ENCODE measurements around the gene OSGEP.
A peak's percentile ranks its signal among the peaks of the same experiment; 100 is the strongest.

Gene OSGEP

DNA sequence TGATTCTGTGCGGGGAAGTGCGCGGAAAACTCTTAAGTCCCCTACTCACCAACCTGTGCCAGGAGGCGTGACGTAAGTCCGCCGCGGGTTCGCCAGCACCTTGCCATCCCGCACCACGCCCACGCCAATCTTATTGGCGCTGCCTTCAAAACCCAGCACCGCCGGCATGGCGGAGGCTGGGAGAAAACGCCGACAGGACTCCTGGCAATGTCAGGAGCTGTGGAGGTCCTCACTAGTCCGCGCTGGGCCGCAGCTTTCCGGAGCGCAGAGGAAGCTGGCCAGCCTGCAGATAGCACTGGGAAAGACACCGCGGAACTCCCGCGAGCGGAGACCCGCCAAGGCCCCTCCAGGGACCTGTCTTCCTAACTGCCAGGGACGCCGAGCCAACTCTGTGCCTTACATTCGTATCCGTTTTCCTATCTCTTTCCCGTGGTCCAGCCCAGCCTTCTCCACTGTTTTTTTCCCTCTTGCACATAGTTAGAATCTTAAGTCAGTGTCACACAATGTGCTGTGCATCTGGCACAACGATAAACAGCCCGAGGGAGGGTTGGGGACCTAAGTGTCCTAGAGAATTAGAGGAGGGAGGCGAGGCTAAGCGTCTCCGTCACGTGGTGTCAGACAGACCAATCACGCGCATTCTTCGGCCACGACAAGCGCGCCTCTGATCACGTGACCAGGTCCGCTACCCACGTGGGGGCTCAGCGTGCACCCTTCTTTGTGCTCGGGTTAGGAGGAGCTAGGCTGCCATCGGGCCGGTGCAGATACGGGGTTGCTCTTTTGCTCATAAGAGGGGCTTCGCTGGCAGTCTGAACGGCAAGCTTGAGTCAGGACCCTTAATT, at the start of gene OSGEP, which contains the start of gene APEX1:
Gene OSGEP, minus strand, starts transcription at position 297 of the 839 bp plus-strand sequence. Its CDS starts 129 bp downstream, at position 168.
Gene APEX1, plus strand, starts transcription at position 711 of the 839 bp plus-strand sequence. CDS start 420 bp downstream, outside the sequence.
- peak; percentile 100 for DNase-seq

GRCh38 chr14:20503898-20504297, 49.3 kb upstream of the OSGEP start:
- DNase-seq, result no peak

- DNase-seq, result no peak
These were observed 46.7 kb upstream of the OSGEP start for GRCh38 chr14:20501346-20501745.

DNA sequence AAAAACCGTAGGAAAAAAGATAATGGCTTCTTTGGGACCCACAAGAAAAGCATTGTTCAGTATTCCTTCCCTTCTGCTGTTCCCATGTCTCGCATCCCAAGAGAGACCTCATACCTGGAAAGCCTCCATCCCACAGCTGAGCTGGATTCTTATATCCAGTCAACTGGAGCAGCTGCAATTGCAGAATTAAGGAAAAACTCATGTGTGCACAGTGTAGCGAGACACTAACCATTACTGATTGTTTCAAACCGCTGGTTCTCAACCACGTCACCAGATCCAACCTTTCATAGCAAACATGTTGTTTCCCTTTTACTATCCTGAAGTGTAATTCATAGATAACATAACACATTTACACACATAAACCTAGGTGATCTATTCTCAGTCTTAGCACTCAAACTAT, 45.3 kb upstream of the OSGEP start:
- no peak for DNase-seq

- no peak for DNase-seq
These were observed 44.5 kb upstream of the OSGEP start for GRCh38 chr14:20499108-20499507.

DNA sequence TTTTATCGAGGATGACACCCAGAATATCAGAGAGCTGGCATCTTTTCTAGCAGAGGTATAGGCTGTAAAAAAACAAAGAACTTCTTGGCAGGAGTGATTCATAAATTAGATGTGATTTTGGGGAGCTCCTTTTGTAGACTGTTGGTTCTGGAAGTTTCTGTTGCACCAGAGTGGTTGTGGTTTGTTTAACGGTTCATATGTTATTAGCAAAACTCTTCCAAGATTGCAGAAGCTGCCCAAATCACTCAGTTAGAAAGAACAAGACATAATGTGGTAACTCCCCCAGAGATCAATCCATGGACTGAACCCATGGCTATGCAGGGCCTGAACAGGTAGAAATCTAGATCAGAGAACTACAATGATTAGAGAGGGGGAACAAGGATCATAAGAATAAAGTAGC, 44.0 kb upstream of the OSGEP start:
- no peak for DNase-seq

DNA sequence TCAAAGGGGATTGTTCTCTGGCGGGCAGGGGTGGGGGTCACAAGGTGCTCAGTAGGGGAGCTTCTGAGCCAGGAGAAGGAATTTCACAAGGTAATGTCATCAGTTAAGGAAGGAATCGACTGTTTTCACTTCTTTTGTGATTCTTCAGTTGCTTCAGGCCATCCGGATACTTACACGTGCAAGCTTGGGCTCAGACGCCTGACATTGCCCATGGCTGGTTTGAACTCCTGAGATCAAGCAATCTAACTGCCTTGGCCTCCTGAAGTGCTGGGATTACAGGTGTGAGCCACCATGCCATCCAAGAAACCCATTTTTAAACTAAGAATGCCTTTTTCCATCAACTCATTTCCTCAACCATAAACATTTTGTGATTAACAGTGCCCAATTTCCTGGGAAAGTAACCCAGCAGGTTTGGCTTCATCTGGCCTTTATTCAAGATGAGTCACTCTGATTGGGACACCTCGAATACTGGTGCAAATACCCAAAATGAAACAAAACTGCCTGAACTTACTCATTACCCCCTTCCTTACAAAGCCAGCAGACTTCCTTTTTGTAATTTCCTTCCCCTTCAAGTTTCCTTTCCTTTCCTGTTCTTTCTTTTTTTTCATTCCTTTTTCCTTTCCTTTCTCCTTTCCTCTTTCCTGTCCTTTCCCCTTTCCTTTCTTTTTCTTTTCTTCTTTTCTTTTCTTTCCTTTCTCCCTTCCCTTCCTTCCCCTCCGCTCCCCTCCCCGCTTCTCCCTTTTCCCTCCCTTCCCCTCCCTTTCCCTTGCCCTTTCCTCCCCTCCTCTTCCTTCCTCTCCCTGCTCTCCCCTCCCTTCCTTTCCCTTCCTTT, 40.5 kb upstream of the OSGEP start:
- no peak for DNase-seq

GRCh38 chr14:20493634-20494033, 39.0 kb upstream of the OSGEP start:
- DNase-seq, result no peak

GRCh38 chr14:20492486-20492885, 37.9 kb upstream of the OSGEP start:
- DNase-seq, result no peak

- no peak for DNase-seq
These were observed 36.0 kb upstream of the OSGEP start for GRCh38 chr14:20490563-20490962.

- no peak for DNase-seq
These were observed 34.7 kb upstream of the OSGEP start for GRCh38 chr14:20489093-20489994.

DNA sequence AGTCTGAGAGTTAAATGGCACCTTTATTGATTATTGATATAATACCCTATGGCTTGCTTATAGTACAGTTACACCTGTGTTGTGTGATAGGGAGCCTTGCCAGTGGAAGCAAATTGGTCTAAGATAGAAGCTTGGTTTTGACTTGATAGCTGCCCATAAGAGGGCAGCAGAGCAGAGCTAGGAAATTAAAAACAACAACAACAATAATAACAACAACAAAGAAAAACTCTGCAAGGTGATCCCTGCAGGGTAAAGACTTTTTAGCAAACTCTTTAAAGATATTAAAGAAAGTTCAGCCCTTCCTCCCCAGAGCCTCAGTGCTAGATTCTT, 32.7 kb upstream of the OSGEP start:
- DNase-seq, result no peak

DNA sequence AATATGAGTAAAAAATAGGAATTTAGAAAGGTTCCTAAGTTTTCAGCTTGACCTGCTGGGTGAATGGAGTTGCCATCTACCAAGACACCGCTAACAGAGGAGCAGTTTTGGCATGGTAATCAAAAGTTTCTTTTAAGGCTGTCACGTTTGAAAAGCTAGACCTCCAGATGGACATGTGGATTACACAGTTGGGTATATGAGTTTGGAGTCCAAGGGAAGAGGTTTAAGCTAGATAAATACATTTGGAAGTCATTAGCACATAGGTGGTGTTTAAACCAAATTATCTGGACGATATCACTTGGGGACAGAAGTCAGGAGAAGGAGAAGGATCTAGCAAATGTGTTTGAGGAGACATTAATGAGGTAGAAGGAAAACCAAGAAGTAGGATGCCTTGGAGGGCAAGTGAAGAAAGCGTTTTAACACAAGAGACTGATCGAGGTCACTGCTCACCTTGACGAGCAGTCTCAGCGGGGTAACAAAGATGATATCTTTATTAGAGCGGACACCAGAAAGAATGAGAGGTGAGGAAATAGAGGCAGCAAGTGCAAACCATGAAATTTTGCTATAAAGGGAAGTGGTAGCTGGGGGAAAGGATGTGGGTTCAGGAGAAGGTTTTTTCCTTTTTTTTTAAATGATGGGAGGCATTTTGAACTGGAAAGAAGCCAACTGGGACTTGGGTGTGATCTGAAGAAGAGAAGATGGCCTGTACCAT, 32.2 kb upstream of the OSGEP start:
- DNase-seq, result no peak

GRCh38 chr14:20485900-20486299, 31.3 kb upstream of the OSGEP start:
- DNase-seq, result no peak

DNA sequence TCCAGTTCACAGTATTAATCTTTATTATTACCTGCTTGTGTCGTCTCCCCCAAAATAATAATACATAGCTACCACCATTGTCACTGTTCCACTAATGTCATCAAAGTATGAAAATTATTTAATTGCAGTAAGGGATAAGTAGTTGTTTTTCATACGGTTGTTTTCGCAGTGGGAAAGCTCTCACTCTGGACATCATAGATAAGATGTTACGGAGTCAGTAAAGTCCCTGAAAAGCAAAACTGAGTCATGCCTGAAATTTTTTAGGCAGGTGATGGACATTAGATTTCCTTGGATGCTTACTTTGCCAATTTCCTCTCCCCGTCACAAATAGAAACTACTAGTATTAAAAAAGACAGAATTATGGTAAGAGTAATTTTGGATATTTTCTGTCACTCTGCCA, 27.8 kb upstream of the OSGEP start:
- no peak for DNase-seq

DNA sequence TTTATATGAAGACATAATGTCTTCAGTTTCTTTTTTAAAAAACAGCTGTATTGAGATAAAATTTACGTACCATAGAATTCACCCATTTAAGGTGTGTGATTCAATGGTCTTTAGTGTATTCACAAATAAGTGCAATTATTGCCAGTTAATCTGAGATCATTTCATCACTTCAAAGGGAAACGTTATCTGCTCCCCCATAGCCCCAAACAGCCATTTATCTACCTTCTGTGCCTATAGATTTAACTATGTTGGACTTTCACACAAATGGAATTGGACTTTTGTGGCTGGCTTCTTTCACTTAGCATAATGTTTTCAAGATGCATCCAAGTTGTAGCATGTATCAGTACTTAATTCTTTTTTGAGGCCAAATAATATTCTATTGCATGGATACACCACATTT, 24.3 kb upstream of the OSGEP start:
- DNase-seq, result no peak

GRCh38 chr14:20477211-20477876, 22.7 kb upstream of the OSGEP start:
- DNase-seq, result peak; percentile 9

DNA sequence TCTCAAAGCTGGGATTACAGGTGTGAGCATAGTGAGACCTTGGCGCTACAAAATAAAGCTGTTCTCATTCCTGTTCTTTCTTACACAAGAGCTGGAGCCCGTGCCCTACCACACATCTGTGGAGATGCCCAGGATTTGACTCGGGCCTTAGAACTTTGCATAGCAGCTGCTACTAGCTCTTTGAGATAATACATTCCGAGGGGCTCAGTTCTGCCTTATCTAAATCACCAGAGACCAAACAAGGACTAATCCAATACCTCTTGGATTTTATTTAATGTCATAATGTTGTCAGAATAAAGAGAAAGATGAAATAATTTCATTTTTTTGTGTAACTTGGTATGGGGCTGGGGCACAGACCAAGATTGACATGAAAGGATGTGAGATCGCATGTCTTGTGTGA, 22.2 kb upstream of the OSGEP start:
- no peak for DNase-seq

GRCh38 chr14:20472536-20473169, 18.0 kb upstream of the OSGEP start:
- DNase-seq, result no peak

DNA sequence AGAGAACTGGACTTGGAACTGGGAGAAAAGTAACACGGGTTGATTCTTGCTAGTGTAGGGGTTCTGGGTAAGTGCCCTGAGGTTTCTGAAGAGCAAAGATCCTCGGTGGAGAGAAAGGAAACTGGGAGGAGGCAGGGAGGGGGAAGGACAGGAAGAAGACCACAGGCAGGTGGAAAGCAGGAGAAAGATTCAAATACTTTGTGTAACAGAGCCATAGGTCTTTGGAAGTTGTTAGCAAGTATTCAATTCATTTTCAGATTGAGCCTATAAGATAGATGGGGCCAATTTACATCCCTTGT, 15.9 kb upstream of the OSGEP start:
- no peak for DNase-seq

GRCh38 chr14:20469890-20470602, 15.4 kb upstream of the OSGEP start:
- peak; percentile 81 for DNase-seq
